ENCODE measurements around the gene FCMR. TPM values are rescaled to one million over a fixed set of nuclear protein-coding genes. Genes with fewer than 3 reads are reported as not detected.

Gene FCMR
- total RNA-seq, 1 donor from 2014 or later = 3.3 TPM

- no peak overlapping the region for H3K4me3 ChIP-seq
- H3K27me3 ChIP-seq (ENCODE audit: low read depth) = peaks cover 62% of the 10 kb centered on the region
- H3K9me3 ChIP-seq (replicated peaks) = peaks cover 5% of the 10 kb centered on the region
- no peak overlapping the region for H3K27ac ChIP-seq (replicated peaks)
- TF ChIP-seq CTCF (IDR thresholded peaks at IDR 0.05; ENCODE audit: borderline replicate concordance) = no peak
- H3K36me3 ChIP-seq = no peaks in the 10 kb centered on the region
- intact Hi-C loops (cut with micrococcal nuclease) = no loop called here
- no peak for DNase-seq
- H3K4me1 ChIP-seq = no peaks in the 10 kb centered on the region
Measured at GRCh38 chr1:206949208-206949607, 27.5 kb upstream of the FCMR start.

- H3K27me3 ChIP-seq (ENCODE audit: low read depth) = peaks cover 73% of the 10 kb centered on the region
- intact Hi-C loops (cut with micrococcal nuclease) = no loop called here
- TF ChIP-seq CTCF (IDR thresholded peaks at IDR 0.05; ENCODE audit: borderline replicate concordance) = no peak
Measured at GRCh38 chr1:206947255-206947654, 25.5 kb upstream of the FCMR start.

DNA sequence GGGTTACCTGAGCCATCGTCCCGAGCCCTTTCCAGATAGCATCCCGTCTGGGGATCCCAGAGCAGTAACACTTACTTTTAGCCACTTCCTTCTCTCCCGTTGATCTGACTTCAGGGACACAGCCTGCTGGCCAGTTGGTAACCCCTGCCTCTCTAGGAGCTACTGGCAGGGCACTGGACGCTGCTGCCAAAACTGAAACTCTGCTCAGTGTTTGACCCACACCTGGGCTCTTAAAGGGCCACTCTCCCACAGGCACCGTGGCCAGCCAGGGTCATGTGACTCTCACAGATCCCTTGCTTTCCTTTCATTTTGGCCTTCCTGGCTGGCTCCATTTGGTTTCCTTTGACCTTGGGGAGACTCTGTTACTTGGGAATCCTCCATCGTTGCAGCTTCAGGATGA is 24.5 kb upstream of the FCMR start, which contains the start of gene PIGR:
Gene PIGR, minus strand, starts transcription at position 206 of the 400 bp plus-strand sequence. CDS start 5,935 bp downstream, outside the sequence.
- Histone ChIP-seq H3K27ac (replicated peaks) (no peak within 1 kb of the TSS), H3K9me3 (replicated peaks) (peaks cover 5% of the 10 kb centered on the region), H3K36me3 (no peaks in the 10 kb centered on the region), H3K4me3 (no peak within 1 kb of the TSS), H3K4me1 (no peaks in the 10 kb centered on the region), H3K27me3 (ENCODE audit: low read depth) (peaks cover 73% of the 10 kb centered on the region)
- TF ChIP-seq CTCF (IDR thresholded peaks at IDR 0.05; ENCODE audit: borderline replicate concordance) = no peak
- no peak for DNase-seq
- intact Hi-C loops (cut with micrococcal nuclease) = no loop called here

More at GRCh38 chr1:206947255-206947654, 25.5 kb upstream of the FCMR start:
- no peak overlapping the region for H3K4me3 ChIP-seq
- H3K36me3 ChIP-seq = no peaks in the 10 kb centered on the region
- peaks cover 5% of the 10 kb centered on the region for H3K9me3 ChIP-seq (replicated peaks)
- DNase-seq = no peak
- no peaks in the 10 kb centered on the region for H3K4me1 ChIP-seq
- no peak overlapping the region for H3K27ac ChIP-seq (replicated peaks)

- H3K27ac ChIP-seq (replicated peaks) = no peak overlapping the region
Measured at GRCh38 chr1:206945779-206946178, 24.0 kb upstream of the FCMR start.

DNA sequence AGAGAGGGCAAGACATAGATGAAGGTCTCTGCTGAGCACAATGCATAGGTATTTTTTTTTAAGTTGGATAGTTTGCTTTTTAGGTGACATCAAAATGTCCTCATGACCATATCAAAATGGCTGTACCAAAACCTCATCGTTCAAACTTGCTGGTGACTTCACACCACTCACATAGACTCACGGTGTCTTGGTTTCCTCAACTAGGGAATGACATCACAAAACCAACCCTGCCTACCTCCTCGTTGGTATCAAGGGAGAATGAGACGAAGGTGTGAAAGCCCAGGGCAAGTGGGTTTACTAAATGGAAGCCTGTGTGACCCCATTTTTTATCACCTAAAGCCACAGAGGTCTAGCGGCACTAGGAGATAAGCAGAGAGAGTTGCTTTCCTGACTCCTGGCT is 23.0 kb upstream of the FCMR start:
- peaks cover 63% of the 10 kb centered on the region for H3K27me3 ChIP-seq (ENCODE audit: low read depth)
- no peak for DNase-seq
- no peaks in the 10 kb centered on the region for H3K36me3 ChIP-seq
- no peaks in the 10 kb centered on the region for H3K4me1 ChIP-seq
- no peak overlapping the region for H3K4me3 ChIP-seq
- peaks cover 2% of the 10 kb centered on the region for H3K9me3 ChIP-seq (replicated peaks)
- no peak for TF ChIP-seq CTCF (IDR thresholded peaks at IDR 0.05; ENCODE audit: borderline replicate concordance)
- no peak overlapping the region for H3K27ac ChIP-seq (replicated peaks)
- intact Hi-C loops (cut with micrococcal nuclease) = no loop called here

More at GRCh38 chr1:206945779-206946178, 24.0 kb upstream of the FCMR start:
- no peak for TF ChIP-seq CTCF (IDR thresholded peaks at IDR 0.05; ENCODE audit: borderline replicate concordance)
- no peaks in the 10 kb centered on the region for H3K36me3 ChIP-seq
- intact Hi-C loops (cut with micrococcal nuclease) = no loop called here
- H3K27me3 ChIP-seq (ENCODE audit: low read depth) = peaks cover 73% of the 10 kb centered on the region
- no peak for DNase-seq
- H3K9me3 ChIP-seq (replicated peaks) = peaks cover 5% of the 10 kb centered on the region
- H3K4me1 ChIP-seq = no peaks in the 10 kb centered on the region
- H3K4me3 ChIP-seq = no peak overlapping the region
